Measurements from ENCODE around the gene PDGFB.

Gene PDGFB

DNA sequence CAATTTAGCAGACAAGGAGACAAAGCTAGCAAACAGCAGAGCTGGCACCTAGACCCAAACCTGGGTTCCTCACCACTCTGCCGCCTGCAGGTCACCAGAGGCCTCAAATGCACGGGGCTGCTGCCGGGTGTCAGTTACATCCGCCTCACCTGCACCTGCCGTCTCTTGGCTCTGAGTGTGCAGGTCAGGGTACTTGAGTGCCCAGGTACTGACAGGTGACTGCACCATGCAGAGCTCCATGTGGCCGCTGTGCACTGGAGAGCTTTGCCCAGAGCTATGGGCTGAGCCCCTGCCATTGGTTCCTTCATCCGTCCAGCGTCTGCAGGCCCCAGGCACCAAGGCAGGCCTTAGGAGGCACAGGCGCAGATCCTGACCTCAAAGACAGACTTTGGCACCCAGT lies 35.0 kb downstream of the PDGFB start:
- TF ChIP-seq JUND (IDR thresholded peaks at IDR 0.05; ENCODE audit: low read depth), result no peak
- DNase-seq (ENCODE audit: low read depth in 1 of 2, low spot score in 1 of 2), result peak in 1 of 2 experiments; percentile 85
- in situ Hi-C loops (cut with HindIII; ENCODE audit: low pct_unique_long_range_greater_than_20kb, low sequenced_read_pairs), result no loop called here

DNA sequence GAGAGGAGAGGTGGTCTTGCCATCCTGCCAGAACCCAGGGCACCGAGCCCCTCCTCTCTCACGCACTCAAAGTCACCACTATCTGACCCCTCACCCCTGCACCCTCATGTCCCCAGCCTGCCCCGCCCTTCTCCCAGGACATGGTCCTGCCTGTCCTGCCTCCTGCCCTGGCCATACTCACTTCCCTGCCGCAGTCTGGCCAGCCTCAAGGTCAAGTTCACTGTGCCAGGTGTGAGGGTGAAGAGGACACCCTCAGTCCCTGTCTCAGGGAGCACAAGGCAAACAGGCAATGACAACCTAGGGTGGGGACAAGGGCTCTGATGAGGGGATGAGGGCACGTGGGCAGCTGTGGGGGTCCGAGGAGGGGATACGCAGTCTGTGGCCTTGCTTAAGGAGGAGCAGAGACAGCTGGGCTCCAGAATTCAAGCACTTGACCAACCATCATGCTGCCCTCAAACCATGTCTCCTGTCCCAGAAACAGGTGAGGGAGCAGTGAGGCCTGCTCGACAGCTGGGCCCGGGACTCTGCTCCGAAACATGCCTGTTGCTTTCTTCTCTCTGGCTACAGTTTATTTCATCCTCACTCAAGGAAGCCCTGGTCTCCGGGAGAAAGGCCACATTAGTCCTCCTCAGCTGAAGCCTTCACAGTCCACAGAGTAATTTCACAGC lies 36.6 kb downstream of the PDGFB start:
- in situ Hi-C loops (cut with HindIII; ENCODE audit: low pct_unique_long_range_greater_than_20kb, low sequenced_read_pairs), result no loop called here
- no peak for TF ChIP-seq JUND (IDR thresholded peaks at IDR 0.05; ENCODE audit: low read depth)
- no peak for DNase-seq (ENCODE audit: low read depth in 1 of 2, low spot score in 1 of 2)

DNA sequence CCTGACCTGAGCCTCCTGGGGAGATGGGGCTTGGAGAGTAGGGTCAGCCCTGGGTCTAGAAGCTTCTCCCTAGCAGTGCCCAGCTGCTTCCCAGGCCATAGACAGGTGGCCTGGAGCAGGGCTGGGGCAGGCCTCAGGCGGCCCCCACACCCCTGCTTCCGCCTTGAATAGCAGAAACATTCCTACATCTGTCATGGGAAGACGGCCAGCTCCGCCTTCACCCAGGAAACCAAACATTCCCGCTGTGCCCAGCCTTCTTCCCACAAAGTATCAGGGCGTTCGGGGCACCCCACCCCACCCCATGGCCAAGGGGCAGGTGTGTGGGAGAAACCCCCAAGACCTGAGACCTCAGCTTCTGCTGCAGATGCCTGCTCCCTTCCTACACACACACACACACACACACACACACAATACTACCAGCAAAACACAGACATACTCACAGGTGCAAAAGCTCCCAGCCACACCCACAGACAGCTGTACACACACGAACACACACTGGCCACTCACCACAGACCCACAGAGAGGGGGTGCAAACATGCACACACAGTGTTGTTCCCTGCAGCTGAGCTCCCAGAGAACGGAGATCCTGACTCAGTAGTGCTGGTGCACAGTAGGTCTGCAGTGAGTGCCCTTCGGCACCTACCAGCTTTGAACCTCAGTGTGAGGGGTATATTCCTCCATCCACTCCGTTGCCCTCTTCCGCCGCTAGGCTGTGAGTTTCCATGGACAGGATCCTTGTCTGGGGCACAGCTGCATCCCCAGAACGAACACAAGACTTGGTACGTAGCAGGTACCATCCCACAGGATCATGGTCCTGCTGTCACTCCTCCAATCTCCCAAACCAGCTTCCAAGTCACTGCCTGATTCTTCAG lies 37.4 kb downstream of the PDGFB start:
- peak in 1 of 2 experiments; percentile 69 for DNase-seq (ENCODE audit: low read depth in 1 of 2, low spot score in 1 of 2)
- no peak for TF ChIP-seq JUND (IDR thresholded peaks at IDR 0.05; ENCODE audit: low read depth)
- in situ Hi-C loops (cut with HindIII; ENCODE audit: low pct_unique_long_range_greater_than_20kb, low sequenced_read_pairs), result no loop called here

DNA sequence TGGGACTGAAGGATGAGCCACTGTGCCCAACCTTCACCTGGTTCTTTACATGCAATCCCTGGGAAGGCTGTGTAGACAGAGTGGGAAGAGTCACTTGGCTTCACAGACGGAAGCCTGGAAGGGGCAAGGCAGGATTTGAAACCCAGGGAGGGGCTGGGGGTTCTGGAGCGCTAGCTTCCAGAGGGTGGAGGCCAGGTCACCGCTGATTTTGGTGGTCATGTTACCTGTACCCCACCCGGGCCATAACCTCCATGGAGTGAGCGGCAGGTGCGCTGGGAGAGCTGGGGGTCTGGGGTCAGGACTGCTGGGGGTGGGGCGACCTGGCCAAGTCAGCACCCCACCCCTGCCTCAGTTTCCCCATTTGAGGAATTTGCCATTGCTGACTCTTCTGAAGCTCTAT lies 38.3 kb downstream of the PDGFB start:
- in situ Hi-C loops (cut with HindIII; ENCODE audit: low pct_unique_long_range_greater_than_20kb, low sequenced_read_pairs), result no loop called here
- no peak for DNase-seq (ENCODE audit: low read depth in 1 of 2, low spot score in 1 of 2)
- TF ChIP-seq JUND (IDR thresholded peaks at IDR 0.05; ENCODE audit: low read depth), result no peak

DNA sequence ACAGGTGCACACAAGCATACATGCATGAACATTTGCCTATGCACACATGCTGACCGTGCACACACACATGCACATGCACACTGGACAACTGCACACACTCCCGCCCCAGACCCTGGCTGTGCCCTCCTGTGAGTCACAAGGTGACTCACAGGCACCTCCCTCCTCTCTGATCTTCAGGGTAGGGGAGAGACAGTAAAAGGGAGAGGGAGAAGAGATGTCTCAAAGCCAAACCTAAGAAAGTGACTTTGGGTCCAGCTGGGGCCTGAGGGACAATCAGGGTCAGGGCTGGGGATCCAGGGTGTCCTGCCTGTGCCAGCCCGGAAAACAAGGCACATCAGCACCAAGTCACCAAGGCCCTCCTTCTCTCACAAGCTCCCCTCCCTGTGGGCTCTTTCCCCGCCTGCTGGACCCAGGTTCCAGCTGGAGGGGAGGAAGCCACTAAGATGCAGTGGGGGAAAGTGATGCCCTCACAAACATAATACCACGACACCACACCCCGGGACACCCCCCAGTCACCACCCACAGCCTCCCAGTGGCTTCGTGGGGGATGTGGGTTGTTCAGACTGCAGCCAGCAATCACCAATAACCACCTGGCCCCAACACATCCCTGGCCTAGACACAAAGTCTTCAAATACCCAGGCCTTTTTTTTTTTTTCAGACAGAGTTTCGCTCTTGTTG lies 39.3 kb downstream of the PDGFB start:
- no peak for TF ChIP-seq JUND (IDR thresholded peaks at IDR 0.05; ENCODE audit: low read depth)
- DNase-seq (ENCODE audit: low read depth in 1 of 2, low spot score in 1 of 2), result no peak
- in situ Hi-C loops (cut with HindIII; ENCODE audit: low pct_unique_long_range_greater_than_20kb, low sequenced_read_pairs), result no loop called here

DNA sequence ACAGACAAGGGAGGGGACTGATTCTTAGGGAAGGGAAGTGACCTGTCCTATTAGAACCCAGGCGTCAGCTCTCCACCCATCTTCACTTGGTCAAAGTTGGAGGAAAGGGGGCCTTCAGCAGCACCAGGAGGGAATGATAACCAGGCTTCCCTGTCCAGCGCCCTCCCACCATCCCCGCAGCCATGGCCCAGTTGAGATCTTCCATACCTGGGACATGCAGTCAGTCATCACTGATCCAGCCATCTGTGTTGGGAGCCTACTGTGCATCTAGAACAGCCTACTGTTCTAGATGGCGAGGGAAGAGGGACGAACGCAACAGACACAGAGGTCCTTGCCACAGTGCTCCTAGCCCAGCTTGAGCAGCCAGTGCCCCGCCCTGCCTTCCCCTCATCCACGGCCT lies 40.6 kb downstream of the PDGFB start:
- TF ChIP-seq JUND (IDR thresholded peaks at IDR 0.05; ENCODE audit: low read depth), result no peak
- no peak for DNase-seq (ENCODE audit: low read depth in 1 of 2, low spot score in 1 of 2)
- in situ Hi-C loops (cut with HindIII; ENCODE audit: low pct_unique_long_range_greater_than_20kb, low sequenced_read_pairs), result no loop called here

DNA sequence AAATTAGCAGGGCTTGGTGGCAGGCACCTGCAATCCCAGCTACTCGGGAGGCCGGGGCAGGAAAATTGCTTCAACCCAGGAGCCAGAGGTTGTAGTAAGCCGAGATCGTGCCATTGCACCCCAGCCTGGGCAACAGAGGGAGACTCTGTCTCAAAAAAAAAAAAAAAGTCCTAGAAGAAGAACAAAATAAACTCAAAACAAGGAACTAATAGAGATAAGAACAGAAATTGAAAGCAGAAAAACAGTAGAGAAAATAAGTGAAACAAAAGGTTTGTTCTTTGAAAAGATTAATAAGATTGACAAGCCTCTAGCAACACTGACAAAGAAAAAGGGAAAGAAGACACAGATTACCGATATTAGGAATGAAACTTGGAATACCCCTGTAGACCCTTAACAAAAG lies 47.2 kb downstream of the PDGFB start:
- no peak for TF ChIP-seq JUND (IDR thresholded peaks at IDR 0.05; ENCODE audit: low read depth)
- in situ Hi-C loops (cut with HindIII; ENCODE audit: low pct_unique_long_range_greater_than_20kb, low sequenced_read_pairs), result no loop called here
- no peak for DNase-seq (ENCODE audit: low read depth in 1 of 2, low spot score in 1 of 2)

DNA sequence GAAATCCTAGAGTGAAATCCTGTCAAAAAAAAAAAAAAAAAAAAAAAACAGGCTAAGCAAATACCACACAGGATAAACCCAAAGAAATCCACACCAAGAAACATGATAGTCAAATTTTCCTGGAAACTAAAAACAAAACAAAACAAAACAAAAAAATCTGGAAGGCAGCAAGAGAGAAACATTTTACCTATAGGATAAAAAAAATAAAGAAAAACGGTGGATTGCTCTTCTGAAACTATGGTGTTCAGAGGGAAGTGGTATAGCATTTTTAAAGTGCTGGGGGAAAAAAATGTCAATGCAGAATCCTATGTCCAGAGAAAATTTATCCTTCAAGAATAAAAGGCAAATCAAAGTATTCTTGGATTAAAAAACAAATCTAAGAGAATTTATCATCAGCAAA lies 50.7 kb downstream of the PDGFB start:
- in situ Hi-C loops (cut with HindIII; ENCODE audit: low pct_unique_long_range_greater_than_20kb, low sequenced_read_pairs), result no loop called here
- no peak for DNase-seq (ENCODE audit: low read depth in 1 of 2, low spot score in 1 of 2)
- TF ChIP-seq JUND (IDR thresholded peaks at IDR 0.05; ENCODE audit: low read depth), result no peak

DNA sequence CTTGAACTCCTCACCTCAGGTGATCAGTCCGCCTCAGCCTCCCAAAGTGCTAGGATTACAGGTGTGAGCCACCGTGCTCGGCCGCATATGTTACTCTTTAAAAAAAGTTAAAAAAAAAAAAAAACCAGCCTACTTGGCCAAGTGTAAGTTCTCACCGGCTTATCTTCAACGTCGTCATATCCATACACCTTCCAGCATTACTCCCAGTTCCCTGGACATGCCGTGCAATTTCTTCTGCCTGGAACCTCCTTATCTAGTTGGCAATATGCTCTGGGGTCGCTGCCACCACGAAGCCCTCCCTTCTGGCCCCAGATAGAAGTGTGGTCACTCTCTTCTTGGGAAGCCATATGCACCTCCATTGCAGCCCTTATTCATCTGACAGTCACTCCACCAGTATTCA lies 56.0 kb downstream of the PDGFB start:
- DNase-seq (ENCODE audit: low read depth in 1 of 2, low spot score in 1 of 2), result no peak
- in situ Hi-C loops (cut with HindIII; ENCODE audit: low pct_unique_long_range_greater_than_20kb, low sequenced_read_pairs), result no loop called here
- no peak for TF ChIP-seq JUND (IDR thresholded peaks at IDR 0.05; ENCODE audit: low read depth)

DNA sequence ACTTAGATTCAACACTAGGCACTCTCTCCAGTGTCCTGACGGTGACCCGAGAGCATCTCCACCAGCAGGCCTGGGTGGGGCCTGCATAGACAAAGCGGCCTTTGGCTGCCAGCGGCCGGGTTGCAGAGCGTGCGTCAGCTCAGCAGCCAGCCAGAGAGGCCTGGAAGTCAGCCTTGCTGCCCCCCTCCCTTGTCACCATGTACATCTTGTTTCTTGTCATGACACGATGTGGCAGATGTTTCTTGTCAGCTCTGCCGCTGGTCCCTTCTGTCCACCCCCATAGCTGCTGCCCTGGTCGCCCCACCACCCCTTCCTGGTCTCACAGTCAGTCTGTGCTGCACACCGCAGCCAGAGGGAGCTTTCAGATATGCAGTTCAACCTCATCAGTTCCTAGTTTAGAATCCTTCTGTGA lies 59.2 kb downstream of the PDGFB start:
- in situ Hi-C loops (cut with HindIII; ENCODE audit: low pct_unique_long_range_greater_than_20kb, low sequenced_read_pairs), result no loop called here
- no peak for TF ChIP-seq JUND (IDR thresholded peaks at IDR 0.05; ENCODE audit: low read depth)
- no peak for DNase-seq (ENCODE audit: low read depth in 1 of 2, low spot score in 1 of 2)

DNA sequence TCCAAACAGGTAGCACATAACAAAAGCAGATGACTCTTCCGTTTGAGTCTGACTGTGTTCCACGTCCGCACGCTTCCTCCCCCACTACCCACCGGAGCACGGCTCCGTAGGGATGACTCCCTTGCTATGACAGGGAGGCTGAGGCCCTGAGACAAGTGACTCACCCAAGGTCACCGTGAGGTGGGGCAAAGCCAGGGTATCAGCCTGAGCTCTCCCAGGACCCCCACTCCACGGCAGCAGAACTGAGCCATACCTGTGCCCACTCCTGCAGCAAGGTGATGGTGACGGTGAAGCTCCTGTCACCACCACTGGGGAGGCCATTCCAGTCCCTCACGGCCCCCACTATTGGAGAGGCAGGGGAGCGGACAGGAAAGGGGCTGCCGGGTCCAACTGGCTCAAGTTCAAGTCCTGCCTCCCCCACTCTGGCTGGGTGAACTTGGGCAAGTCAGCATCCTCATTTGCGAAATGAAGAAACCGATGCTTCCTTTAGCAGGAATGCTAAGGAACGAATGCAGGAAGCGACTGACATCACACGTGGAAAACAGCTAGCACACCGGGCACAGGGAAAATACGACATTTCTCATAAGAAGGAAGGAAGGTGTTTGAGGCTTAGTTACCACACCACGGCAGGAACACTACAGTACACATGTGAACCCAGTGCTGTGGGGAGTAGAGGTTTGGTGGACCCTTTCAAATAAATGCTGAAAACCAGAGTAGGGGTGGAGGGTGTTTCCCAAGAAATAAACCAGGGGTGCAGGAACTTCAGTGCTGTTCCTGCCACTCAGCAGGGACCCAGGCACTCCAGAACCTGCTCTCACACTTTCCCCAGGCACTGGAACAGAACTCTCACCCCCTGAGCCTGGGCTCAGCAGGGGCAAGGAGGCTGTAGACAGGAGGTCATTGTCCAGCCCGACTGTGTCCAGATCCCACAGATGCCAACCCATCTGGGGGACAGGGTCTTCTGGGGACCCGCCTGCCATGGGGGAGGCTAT lies 59.9 kb downstream of the PDGFB start:
- DNase-seq (ENCODE audit: low read depth in 1 of 2, low spot score in 1 of 2), result no peak
- in situ Hi-C loops (cut with HindIII; ENCODE audit: low pct_unique_long_range_greater_than_20kb, low sequenced_read_pairs), result no loop called here
- no peak for TF ChIP-seq JUND (IDR thresholded peaks at IDR 0.05; ENCODE audit: low read depth)

Data from T47D (cell line).